Lung (tissue), 12 donors: ENCODE measurements around the gene ZNF462. TPM values are rescaled to one million over a fixed set of nuclear protein-coding genes. Genes with fewer than 3 reads are reported as not detected.

Experiments used
- ATAC-seq: fragments of 200-7000 bp; cut with Tn5 transposase; one replicate; pipeline ENCODE4 v1.9.1; 2020; ENCODE audit warnings: moderate number of reproducible peaks; ENCODE audit not compliant: insufficient read depth, low FRiP score
- DNase-seq, 3 donors: peaks; one replicate each; pipeline ENCODE4 v3.0.0-alpha.2; 2013 to 2017
- H3K27ac ChIP-seq, 2 donors: one replicate each; pipeline ENCODE4 v1.5.1; 2013; ENCODE audit warnings: mild to moderate bottlenecking in 2 of 2, moderate library complexity in 2 of 2, control low read depth in 1 of 2, inconsistent platforms in 1 of 2, low read depth in 1 of 2, low read length in 1 of 2
- H3K27me3 ChIP-seq, 3 donors: one replicate each; pipeline ENCODE4 v1.5.1; 2013; ENCODE audit warnings: low read length in 2 of 3; ENCODE audit not compliant: control insufficient read depth in 3 of 3, insufficient read depth in 3 of 3
- H3K36me3 ChIP-seq, 4 donors: one replicate each; pipeline ENCODE4 v1.5.1; 2013; ENCODE audit warnings: low read length in 4 of 4, mild to moderate bottlenecking in 1 of 4, moderate library complexity in 1 of 4; ENCODE audit not compliant: control insufficient read depth in 4 of 4, insufficient read depth in 4 of 4
- H3K4me1 ChIP-seq, 5 donors: one replicate each; pipeline ENCODE4 v1.5.1; 2013; ENCODE audit warnings: low read length in 5 of 5, mild to moderate bottlenecking in 2 of 5, moderate library complexity in 1 of 5; ENCODE audit not compliant: control insufficient read depth in 5 of 5, insufficient read depth in 5 of 5
- H3K4me3 ChIP-seq: one replicate; pipeline ENCODE4 v1.5.1; 2013; ENCODE audit warnings: mild to moderate bottlenecking, control low read depth, moderate library complexity
- H3K9ac ChIP-seq, 2 donors: one replicate each; pipeline ENCODE4 v1.5.1; 2013; ENCODE audit warnings: low read length in 2 of 2, control low read depth in 1 of 2; ENCODE audit not compliant: insufficient read depth in 1 of 2
- H3K9me3 ChIP-seq, 4 donors: one replicate each; pipeline ENCODE4 v1.5.1; 2013; ENCODE audit warnings: low read length in 3 of 4, mild to moderate bottlenecking in 1 of 4, moderate library complexity in 1 of 4; ENCODE audit not compliant: control insufficient read depth in 4 of 4, insufficient read depth in 3 of 4
- WGBS, 2 donors: extraction: QIAGEN DNeasy Blood & Tissue Kit; methylation state at CpG; one replicate each; pipeline ENCODE4 v1.1.7; 2013; 5-methylcytosine and 5-hydroxymethylcytosine counted together
- polyA plus RNA-seq, 2 donors: library from polyadenylated mRNA; stranded (reverse); fragments of 200-250 nt; gene quantifications; one replicate each; pipeline ENCODE4 v1.2.1, GENCODE V29; 2013
- total RNA-seq, 2 donors: library from RNA; depleted of rRNA in 1 of 2; stranded (reverse); fragments of >200 nt in 1 of 2; gene quantifications; one replicate each; pipeline ENCODE4 v1.2.1, GENCODE V29; 2014 to 2021
- TF ChIP-seq, protein P1 (sequence below): IDR thresholded peaks from 2 replicates; pipeline ENCODE4 v1.5.1; 2012; ENCODE audit warnings: mild to moderate bottlenecking; ENCODE audit errors: control extremely low read depth, extremely low read depth
- donor health status: control.
- donor health status: control.
- donor health status: Bipolar disorder and iron deficiency.
- donor health status: healthy.
- donor health status: DM: yes; HTN: yes; CAD: no.

Gene ZNF462
- total and polyA plus RNA-seq, 4 donors, result 2.0 to 37.7 (median 19.5) TPM

DNA sequence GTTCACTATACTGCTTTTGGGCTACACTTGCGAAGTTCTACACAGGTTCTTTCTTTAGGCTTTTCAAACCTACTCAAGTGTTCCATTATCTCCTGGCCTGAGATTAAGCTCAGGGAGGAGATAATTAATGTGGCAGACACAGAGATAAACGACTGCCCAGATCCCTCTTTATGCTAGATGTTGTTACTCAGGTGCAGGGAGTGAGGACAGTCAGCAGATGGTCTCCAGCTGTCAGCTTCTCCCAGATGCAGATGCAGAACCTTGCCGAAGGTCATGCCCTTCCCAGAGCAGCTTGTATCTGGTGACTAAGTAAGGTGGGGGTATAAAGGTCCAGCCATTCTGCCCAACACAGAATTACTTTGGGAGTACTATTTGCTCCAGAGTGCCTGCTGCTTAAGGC lies 166.2 kb downstream of the ZNF462 start:
- TF ChIP-seq, protein P1, sequence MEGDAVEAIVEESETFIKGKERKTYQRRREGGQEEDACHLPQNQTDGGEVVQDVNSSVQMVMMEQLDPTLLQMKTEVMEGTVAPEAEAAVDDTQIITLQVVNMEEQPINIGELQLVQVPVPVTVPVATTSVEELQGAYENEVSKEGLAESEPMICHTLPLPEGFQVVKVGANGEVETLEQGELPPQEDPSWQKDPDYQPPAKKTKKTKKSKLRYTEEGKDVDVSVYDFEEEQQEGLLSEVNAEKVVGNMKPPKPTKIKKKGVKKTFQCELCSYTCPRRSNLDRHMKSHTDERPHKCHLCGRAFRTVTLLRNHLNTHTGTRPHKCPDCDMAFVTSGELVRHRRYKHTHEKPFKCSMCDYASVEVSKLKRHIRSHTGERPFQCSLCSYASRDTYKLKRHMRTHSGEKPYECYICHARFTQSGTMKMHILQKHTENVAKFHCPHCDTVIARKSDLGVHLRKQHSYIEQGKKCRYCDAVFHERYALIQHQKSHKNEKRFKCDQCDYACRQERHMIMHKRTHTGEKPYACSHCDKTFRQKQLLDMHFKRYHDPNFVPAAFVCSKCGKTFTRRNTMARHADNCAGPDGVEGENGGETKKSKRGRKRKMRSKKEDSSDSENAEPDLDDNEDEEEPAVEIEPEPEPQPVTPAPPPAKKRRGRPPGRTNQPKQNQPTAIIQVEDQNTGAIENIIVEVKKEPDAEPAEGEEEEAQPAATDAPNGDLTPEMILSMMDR, result no peak
- H3K36me3 ChIP-seq, result no peaks in the 10 kb centered on the region
- H3K9me3 ChIP-seq, result peaks cover 0 to 2% (median 0%) of the 10 kb centered on the region in 4 donors
- no peaks in the 10 kb centered on the region for H3K27me3 ChIP-seq
- no peak overlapping the region for H3K9ac ChIP-seq
- no peak overlapping the region for H3K27ac ChIP-seq
- no peak for DNase-seq
- no peak overlapping the region for H3K4me3 ChIP-seq
- no peak for ATAC-seq
- 72 to 80% methylated on average over 3 of the region's 3 CpGs for WGBS, 2 donors
- no peaks in the 10 kb centered on the region for H3K4me1 ChIP-seq

DNA sequence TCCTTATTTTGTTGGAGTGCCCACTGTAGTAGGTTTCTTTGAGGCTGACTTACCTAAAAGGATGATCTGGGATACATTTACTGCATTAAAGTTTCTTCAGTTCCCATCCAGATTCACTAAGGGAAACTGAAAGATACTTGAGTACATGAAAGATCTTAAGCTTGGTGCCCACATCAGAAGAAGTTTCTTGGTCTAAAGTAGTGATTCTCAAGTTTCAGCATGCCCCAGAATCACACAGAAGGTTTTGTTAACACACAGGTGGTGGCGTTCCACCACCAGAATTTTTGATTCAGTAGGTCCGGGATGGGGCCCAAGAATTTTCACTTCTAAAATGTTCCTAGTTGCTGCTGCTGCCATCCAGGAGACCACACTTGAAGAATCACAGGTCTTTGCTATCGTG lies 171.0 kb downstream of the ZNF462 start:
- H3K27ac ChIP-seq, result no peak overlapping the region
- TF ChIP-seq, protein P1, result no peak
- no peaks in the 10 kb centered on the region for H3K27me3 ChIP-seq
- ATAC-seq (no peak), DNase-seq (no peak)
- H3K9ac ChIP-seq, result no peak overlapping the region
- H3K9me3 ChIP-seq, result peaks cover 0 to 2% (median 0%) of the 10 kb centered on the region in 4 donors
- H3K4me3 ChIP-seq, result no peak overlapping the region
- no peaks in the 10 kb centered on the region for H3K4me1 ChIP-seq
- WGBS, 2 donors, result 81% methylated on average over 3 of the region's 3 CpGs
- H3K36me3 ChIP-seq, result no peaks in the 10 kb centered on the region

DNA sequence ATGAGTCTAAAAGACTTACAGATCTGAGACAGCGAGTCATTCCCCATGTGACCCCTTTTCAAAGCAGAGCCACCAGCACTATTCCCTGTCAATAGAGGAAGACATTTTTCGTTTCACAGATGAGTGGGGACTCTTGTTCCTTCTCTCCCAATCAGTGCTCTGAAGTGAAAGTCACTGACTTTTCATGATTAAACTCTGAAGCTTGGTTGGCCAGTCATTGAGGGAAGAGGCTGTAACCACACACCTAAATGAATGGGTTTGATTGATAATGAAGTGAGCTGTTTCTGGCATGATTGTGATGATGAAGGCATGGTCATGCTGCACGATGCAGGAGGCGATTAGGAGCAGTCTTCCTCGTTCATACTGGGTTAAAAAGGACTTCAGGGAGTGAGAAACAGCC lies 171.9 kb downstream of the ZNF462 start:
- ATAC-seq (no peak), DNase-seq (no peak)
- Histone ChIP-seq H3K27ac (no peak overlapping the region), H3K27me3 (no peaks in the 10 kb centered on the region), H3K9ac (no peak overlapping the region), H3K4me3 (no peak overlapping the region), H3K36me3 (no peaks in the 10 kb centered on the region), H3K9me3 (peaks cover 0 to 2% (median 0%) of the 10 kb centered on the region in 4 donors), H3K4me1 (no peaks in the 10 kb centered on the region)
- TF ChIP-seq, protein P1, result no peak
- 85 to 86% methylated on average over 5 of the region's 5 CpGs for WGBS, 2 donors

DNA sequence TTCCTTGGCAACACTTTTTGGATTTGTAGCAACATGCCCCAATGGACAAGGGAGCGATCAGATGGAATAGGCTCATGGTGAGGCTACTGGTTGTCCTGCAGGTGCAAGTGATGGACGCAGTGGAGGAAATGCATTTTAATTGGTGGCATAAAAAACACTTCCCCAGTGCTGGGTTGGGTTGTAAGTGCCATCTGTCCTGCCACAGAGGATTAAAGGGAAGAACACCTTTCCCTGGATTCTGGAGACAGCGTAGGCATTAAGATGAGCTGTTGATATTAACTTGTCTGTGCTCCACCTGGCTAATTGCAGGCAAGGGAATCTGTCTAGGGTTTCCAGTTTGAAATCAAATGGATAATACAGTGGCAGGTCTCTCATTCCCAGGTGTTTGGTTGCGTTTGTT lies 173.4 kb downstream of the ZNF462 start:
- H3K9ac ChIP-seq, result no peak overlapping the region
- H3K9me3 ChIP-seq, result peaks cover 0 to 2% (median 0%) of the 10 kb centered on the region in 4 donors
- no peak overlapping the region for H3K4me3 ChIP-seq
- no peaks in the 10 kb centered on the region for H3K27me3 ChIP-seq
- 90 to 94% methylated on average over 4 of the region's 4 CpGs for WGBS, 2 donors
- no peak for DNase-seq
- TF ChIP-seq, protein P1, result no peak
- ATAC-seq, result no peak
- H3K27ac ChIP-seq, result no peak overlapping the region
- no peaks in the 10 kb centered on the region for H3K36me3 ChIP-seq
- H3K4me1 ChIP-seq, result no peaks in the 10 kb centered on the region
